GM23248 (cell line): ENCODE data around the gene ZMIZ1.

ENCODE experiments used
- EZH2 ChIP-seq: fragments of 200-600 bp; sonication (generic); IDR thresholded peaks from 2 replicates; pipeline ENCODE4 v1.6.1; 2018; ENCODE audit warnings: antibody characterized with exemption, mild to moderate bottlenecking; ENCODE audit not compliant: insufficient read depth, poor library complexity, severe bottlenecking
- EZH2phosphoT487 ChIP-seq: fragments of 200-600 bp; sonication (generic); IDR thresholded peaks from 2 replicates; pipeline ENCODE4 v1.6.1; 2018; ENCODE audit warnings: antibody characterized with exemption, moderate library complexity, mild to moderate bottlenecking, low read depth; ENCODE audit not compliant: insufficient read depth

GRCh38 chr10:79092292-79092896 is 23.6 kb downstream of the ZMIZ1 start:
- TF ChIP-seq EZH2phosphoT487: no peak
- TF ChIP-seq EZH2: no peak
